GM08714 (cell line): ENCODE measurements around the gene SYNDIG1.

Experiments used
- H3K4me3 ChIP-seq: fragments of 200-500 bp; sonication (Bioruptor generic); 2 replicates; pipeline ENCODE4 v1.5.1; 2014; ENCODE audit warnings: mild to moderate bottlenecking, low read length, inconsistent platforms
- ZNF274 ChIP-seq: IDR thresholded peaks from 2 replicates; pipeline ENCODE4 v1.6.1; 2012; ENCODE audit warnings: mild to moderate bottlenecking, low read depth, low read length

Gene SYNDIG1

DNA sequence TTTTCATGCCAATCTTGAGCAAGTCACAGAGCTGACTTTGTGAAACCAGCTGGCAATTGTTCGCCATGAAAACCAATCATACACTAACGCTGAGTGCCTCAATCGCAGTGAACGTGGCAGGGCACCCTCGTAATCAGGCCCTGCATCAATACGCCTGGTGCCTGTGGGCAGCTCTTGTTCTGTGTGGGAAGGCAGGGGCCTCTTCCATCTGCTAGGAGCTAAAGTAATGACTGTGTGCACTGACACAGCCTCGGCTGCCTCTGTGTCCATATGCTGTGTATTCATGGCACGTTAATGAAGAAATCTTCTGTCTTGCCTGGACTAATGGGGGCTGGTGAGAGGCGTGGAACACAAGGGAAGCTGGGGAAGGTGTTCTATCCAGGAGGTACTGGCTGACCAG lies 27.8 kb upstream of the SYNDIG1 start:
- TF ChIP-seq ZNF274, result no peak

DNA sequence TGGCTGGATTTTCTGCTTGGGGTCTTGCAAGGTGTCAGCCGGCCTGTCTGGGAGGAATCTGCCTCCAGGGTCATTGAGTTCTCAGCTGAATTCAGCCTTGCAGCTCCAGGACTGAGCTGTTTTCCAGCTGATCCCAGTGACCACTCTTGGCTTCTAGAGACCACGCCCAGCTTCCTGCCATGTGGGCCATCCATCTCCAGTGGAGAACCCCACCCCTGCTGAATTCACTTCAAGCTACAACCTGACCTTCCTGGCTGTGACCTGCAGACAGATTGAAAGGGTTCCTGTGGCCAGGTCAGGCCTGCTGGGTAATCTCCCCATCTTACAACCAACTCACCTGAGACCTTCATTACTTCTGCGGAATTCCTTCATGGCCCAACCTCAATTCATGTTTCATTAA lies 26.5 kb upstream of the SYNDIG1 start:
- no peak for TF ChIP-seq ZNF274
- no peak overlapping the region for H3K4me3 ChIP-seq

More for the DNA sequence above, 27.8 kb upstream of the SYNDIG1 start:
- no peak overlapping the region for H3K4me3 ChIP-seq

DNA sequence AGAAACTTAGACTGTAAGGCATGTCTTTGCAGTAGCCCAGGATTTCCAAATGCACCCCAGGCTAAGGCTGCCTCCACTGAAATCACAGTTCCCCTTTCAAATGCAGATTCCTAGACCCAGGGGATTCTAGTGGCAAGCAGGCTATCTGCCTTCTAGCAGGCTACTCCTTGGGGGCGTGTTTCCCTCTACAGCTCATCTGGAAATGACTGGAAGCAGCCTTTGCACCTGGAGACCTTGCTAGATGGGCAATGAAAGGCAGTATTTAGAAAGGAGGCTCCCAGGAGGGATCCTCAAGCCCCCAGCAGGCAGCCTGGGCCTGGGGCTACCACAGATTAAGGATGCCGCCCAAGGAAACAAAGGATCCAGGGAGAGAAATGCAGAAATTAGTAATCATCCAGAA lies 26.0 kb upstream of the SYNDIG1 start:
- H3K4me3 ChIP-seq, result no peak overlapping the region
- no peak for TF ChIP-seq ZNF274

- no peak for TF ChIP-seq ZNF274
- no peak overlapping the region for H3K4me3 ChIP-seq
Observed at GRCh38 chr20:24444526-24445190, 24.8 kb upstream of the SYNDIG1 start.

GRCh38 chr20:24445510-24446170 lies 23.8 kb upstream of the SYNDIG1 start:
- no peak for TF ChIP-seq ZNF274
- H3K4me3 ChIP-seq, result no peak overlapping the region

- no peak overlapping the region for H3K4me3 ChIP-seq
- TF ChIP-seq ZNF274, result no peak
Observed at GRCh38 chr20:24446811-24447210, 22.6 kb upstream of the SYNDIG1 start.

GRCh38 chr20:24448170-24448569 lies 21.3 kb upstream of the SYNDIG1 start:
- TF ChIP-seq ZNF274, result no peak
- H3K4me3 ChIP-seq, result no peak overlapping the region

DNA sequence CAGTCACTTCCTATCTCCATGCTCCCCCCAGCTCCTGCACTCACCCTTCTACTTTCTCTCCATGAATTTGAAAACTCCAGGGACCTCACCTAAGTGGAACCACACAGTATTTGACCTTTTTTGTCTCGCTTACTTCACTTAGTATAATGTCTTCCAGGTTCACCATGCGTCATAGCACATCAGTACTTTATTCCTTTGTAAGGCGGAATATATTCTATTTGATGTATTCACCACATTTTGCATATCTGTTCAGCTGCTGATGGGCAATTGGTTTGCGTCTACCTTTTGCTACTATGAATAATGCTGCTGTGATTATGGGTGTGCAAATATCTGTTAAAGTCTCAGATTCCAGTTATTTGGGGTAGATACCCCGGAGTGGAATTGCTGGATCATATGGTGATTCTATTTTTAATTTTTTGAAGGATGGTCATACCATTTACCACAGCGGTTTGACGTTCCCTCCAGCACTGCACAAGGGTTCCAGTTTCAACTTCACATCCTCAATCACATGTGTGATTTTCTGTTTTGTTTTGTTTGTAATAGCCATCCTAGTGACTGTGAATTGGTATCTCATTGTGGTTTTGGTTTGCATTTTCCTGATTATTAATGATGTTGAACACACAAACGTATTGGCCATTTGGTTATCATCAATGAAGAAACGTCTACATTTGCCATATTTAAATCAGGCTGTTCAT lies 20.3 kb upstream of the SYNDIG1 start:
- H3K4me3 ChIP-seq, result no peak overlapping the region
- no peak for TF ChIP-seq ZNF274

- no peak for TF ChIP-seq ZNF274
Observed at GRCh38 chr20:24450177-24450576, 19.3 kb upstream of the SYNDIG1 start.

DNA sequence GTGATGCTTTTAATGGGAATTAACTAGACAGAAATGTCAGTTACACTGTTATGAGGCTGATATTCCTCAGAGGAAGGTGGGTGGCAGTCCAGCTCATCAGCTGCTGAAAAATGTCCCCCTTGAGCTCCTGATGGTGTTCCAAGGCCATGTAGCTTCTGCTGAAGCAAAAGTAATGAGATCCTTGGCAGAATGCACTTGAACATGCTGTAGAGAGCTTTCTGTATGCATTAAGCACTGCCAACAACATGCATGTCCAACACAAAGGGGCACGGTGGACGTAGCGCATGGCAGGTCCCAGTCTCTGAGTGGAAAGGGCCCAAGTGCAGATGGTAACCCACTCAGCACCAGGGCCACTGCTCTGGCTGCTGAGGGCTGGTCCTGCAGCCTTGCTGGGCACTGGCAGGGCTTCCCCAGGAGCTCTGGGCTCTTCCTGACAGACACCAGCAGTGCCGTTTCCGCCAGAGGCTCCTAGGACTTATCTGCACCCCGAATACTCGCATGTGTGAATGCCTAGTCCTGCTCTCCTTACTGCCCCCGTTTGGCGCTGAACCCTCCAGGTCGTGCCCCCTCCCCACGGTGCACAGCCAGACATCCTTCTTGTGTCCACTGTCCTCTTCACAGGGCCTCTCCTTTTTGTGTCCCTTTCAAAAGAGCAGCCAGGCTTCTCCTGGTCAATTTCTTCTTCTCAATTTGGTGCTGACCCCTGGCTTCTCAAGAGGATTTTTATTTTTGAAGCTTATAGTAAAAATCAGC lies 18.6 kb upstream of the SYNDIG1 start:
- TF ChIP-seq ZNF274, result no peak
- no peak overlapping the region for H3K4me3 ChIP-seq

More at GRCh38 chr20:24450177-24450576, 19.3 kb upstream of the SYNDIG1 start:
- H3K4me3 ChIP-seq, result no peak overlapping the region

GRCh38 chr20:24451428-24451827 lies 18.0 kb upstream of the SYNDIG1 start:
- no peak overlapping the region for H3K4me3 ChIP-seq
- TF ChIP-seq ZNF274, result no peak

- no peak for TF ChIP-seq ZNF274
- H3K4me3 ChIP-seq, result no peak overlapping the region
Observed at GRCh38 chr20:24452016-24452415, 17.4 kb upstream of the SYNDIG1 start.

DNA sequence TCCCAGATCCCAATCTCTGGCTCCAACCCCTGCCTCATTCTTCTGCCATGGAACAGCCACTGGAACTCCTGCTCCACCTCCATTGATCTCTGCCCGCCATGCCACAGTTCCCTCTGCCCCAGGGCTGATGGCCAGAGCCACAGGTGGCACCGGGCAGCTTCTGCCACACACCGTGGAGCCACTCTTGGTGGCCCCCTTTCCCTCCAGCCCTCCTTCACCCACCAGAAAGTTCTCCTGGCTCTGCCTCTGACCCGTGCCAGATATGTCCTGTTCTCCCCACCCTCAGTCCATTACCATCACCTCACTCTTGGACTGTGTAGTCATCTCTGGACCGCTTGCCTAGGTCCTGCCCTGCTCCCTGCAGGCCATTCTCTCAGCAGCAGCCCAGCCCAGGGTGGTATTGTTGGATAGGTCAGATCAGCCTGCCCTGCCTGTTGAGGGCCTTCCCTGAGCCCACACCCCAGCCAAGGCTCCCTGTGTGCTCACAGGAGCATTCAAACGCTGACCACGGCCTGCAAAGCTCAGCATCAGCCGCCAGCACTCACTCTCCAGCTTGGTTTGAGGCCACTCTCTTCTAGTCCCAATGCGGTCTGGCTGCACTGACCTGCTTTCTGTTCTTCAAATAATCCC lies 16.8 kb upstream of the SYNDIG1 start:
- no peak overlapping the region for H3K4me3 ChIP-seq
- TF ChIP-seq ZNF274, result no peak

GRCh38 chr20:24453869-24454268 lies 15.6 kb upstream of the SYNDIG1 start:
- TF ChIP-seq ZNF274, result no peak
- H3K4me3 ChIP-seq, result no peak overlapping the region
